Heart right ventricle (tissue), 16 donors: ENCODE results near the gene RFTN1. TPM values are rescaled to one million over a fixed set of nuclear protein-coding genes. Genes with fewer than 3 reads are reported as not detected.
"Not testable (repeated sequence)": the region's sequence is repeated elsewhere in the genome, so short reads cannot be mapped to it uniquely, and the experiment has no call there.

Source experiments
- ATAC-seq, 8 donors: fragments of 200-7000 bp; cut with Tn5 transposase; one replicate each; pipeline ENCODE4 v1.9.1; 2020; ENCODE audit warnings: mild to moderate bottlenecking in 8 of 8, moderate library complexity in 8 of 8, moderate number of reproducible peaks in 1 of 8
- DNase-seq, 2 donors: peaks; one replicate each; pipeline ENCODE4 v3.0.0-alpha.2; 2020
- H3K27ac ChIP-seq, 10 donors: fragments of 200-600 bp; sonication (generic) in 2 of 10; one replicate each; pipeline versions ENCODE4 v1.5.0 to v1.8.0; 2020 to 2022; ENCODE audit warnings: mild to moderate bottlenecking in 3 of 10
- H3K27me3 ChIP-seq, 7 donors: fragments of 200-600 bp; one replicate each; pipeline ENCODE4 v1.8.0; 2021 to 2022; ENCODE audit warnings: mild to moderate bottlenecking in 2 of 7
- H3K36me3 ChIP-seq, 9 donors: fragments of 200-600 bp; sonication (generic) in 1 of 9; one replicate each; pipeline versions ENCODE4 v1.5.0 to v1.8.0; 2020 to 2022; ENCODE audit warnings: mild to moderate bottlenecking in 2 of 9
- H3K4me1 ChIP-seq, 9 donors: fragments of 200-600 bp; sonication (generic) in 1 of 9; one replicate each; pipeline versions ENCODE4 v1.5.0 to v1.8.0; 2020 to 2022; ENCODE audit warnings: mild to moderate bottlenecking in 4 of 9
- H3K4me3 ChIP-seq, 10 donors: fragments of 200-600 bp; sonication (generic) in 2 of 10; one replicate each; pipeline versions ENCODE4 v1.5.0 to v1.8.0; 2020 to 2022; ENCODE audit warnings: mild to moderate bottlenecking in 7 of 10, moderate library complexity in 2 of 10
- H3K9me3 ChIP-seq, 11 donors: fragments of 200-600 bp in 10 of 11; sonication (generic) in 2 of 11; one replicate each; pipeline versions ENCODE4 v1.5.0 to v1.8.0; 2013 to 2022; ENCODE audit warnings: mild to moderate bottlenecking in 2 of 11, control low read depth in 1 of 11, moderate library complexity in 1 of 11
- WGBS, 2 donors: extraction: QIAGEN DNeasy Blood & Tissue Kit; methylation state at CpG; one replicate each; pipeline ENCODE4 v1.1.7; 2013; ENCODE audit warnings: inconsistent platforms in 1 of 2; 5-methylcytosine and 5-hydroxymethylcytosine counted together
- intact Hi-C, 10 donors: fragments of 100-400 bp; cut with DNase I; formaldehyde crosslinking; loops; one replicate each; pipeline versions ENCODE4 v1.11.1 to v1.14.2; 2022
- polyA plus RNA-seq, 2 donors: library from polyadenylated mRNA; stranded (reverse); fragments of 200-250 nt; gene quantifications; one replicate each; pipeline ENCODE4 v1.2.3, GENCODE V29; 2013
- total RNA-seq, 10 donors: library from RNA; stranded (reverse); fragmentation: NEBNext Ultra II Directional in 3 of 10; extraction: Animal tissue kit (Norgen Biotek cat#: 25700) in 3 of 10; gene quantifications; one replicate each; pipeline versions ENCODE4 v1.2.1 to v1.2.4, GENCODE V29; 2021 to 2023
- TF ChIP-seq, protein P1 (sequence below), 9 donors: fragments of 200-600 bp; sonication (generic) in 2 of 9; IDR thresholded peaks; one replicate each; pipeline versions ENCODE4 v1.5.0 to v1.8.0; 2021 to 2022; ENCODE audit warnings: antibody characterized with exemption in 9 of 9, mild to moderate bottlenecking in 5 of 9, moderate library complexity in 1 of 9
- donor health status: Arrhythmogenic right ventricular cardiomyopathy.
- donor health status: ischemic (EF 13 %, LVEDD 7.1; RV severe dilation, severe dysfunction).
- donor health status: healthy with polysubstance abuse.
- donor health status: DM: no; HTN: yes; CAD: no.
- donor health status: DM: no; HTN: no; CAD: no.
- donor health status: ischemic (EF 25% LVEDD 6.9; RV normal size, moderate dysfunction).
- donor health status: ischemic (EF 25% LVEDD 5.7; RV mildly dilated, moderate dysfunction).
- donor health status: healthy.
- donor health status: DM: yes; HTN: yes; CAD: no.
- donor health status: Ischemic cardiomyopathy.
- donor health status: ischemic (EF 35%, LVEDD 5.7; RV mildly dilated, moderate dysfunction).
- donor health status: nonischemic (EF 11% LVEDD 7.7; RV severe dilation, severe dysfunction).
- donor health status: DM: yes; HTN: yes; CAD: no.
- donor health status: PGD.
- donor health status: ischemic (EF 29% LVEDD 5.4; RV normal size, mild dysfunction).
- donor health status: nonischemic (EF 23%, LVEDD 6.1; RV moderate dilation, normal function).

RFTN1 gene
- total and polyA plus RNA-seq, 12 donors, result 17.4 to 32.2 (median 24.0) TPM

- ATAC-seq (peak in 4 of 8 donors; percentile 17 to 39 (median 31)), DNase-seq (no peak)
- Histone ChIP-seq H3K4me3 (peak overlapping the region in 2 of 10 donors; percentile 4 to 6), H3K27ac (peak overlapping the region in 3 of 10 donors; percentile 21 to 47 (median 22)), H3K27me3 (no peaks in the 10 kb centered on the region), H3K4me1 (peaks cover 5 to 73% (median 40%) of the 10 kb centered on the region in 9 donors), H3K36me3 (peaks cover 0 to 38% (median 7%) of the 10 kb centered on the region in 9 donors), H3K9me3 (peaks cover 0 to 4% (median 0%) of the 10 kb centered on the region in 11 donors)
- intact Hi-C loops, result no loop called here
- TF ChIP-seq, protein P1, sequence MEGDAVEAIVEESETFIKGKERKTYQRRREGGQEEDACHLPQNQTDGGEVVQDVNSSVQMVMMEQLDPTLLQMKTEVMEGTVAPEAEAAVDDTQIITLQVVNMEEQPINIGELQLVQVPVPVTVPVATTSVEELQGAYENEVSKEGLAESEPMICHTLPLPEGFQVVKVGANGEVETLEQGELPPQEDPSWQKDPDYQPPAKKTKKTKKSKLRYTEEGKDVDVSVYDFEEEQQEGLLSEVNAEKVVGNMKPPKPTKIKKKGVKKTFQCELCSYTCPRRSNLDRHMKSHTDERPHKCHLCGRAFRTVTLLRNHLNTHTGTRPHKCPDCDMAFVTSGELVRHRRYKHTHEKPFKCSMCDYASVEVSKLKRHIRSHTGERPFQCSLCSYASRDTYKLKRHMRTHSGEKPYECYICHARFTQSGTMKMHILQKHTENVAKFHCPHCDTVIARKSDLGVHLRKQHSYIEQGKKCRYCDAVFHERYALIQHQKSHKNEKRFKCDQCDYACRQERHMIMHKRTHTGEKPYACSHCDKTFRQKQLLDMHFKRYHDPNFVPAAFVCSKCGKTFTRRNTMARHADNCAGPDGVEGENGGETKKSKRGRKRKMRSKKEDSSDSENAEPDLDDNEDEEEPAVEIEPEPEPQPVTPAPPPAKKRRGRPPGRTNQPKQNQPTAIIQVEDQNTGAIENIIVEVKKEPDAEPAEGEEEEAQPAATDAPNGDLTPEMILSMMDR (IDR thresholded peaks at IDR 0.05), result no peak
- 48 to 58% methylated on average over 9 of the region's 9 CpGs for WGBS, 2 donors
Measured at GRCh38 chr3:16494814-16495431, 18.6 kb downstream of the RFTN1 start.

DNA sequence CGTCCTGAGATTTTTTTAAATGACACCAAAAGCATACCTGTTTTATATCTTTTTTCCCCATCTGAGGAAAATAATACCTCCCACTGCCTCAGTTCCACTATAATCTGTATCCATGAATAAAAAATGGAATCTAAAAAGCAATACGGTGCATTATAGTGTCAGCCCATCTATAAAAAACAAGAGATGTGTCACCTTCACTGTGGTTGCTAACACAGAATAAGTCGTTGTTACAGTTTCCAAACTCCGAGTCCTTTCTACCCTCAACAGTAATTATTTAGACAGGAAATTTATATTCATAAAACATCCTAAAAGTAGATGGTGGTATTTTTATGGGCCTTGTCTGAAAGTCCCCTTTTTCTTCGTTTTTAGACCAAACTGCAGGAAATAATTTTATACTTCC is 19.4 kb downstream of the RFTN1 start:
- H3K27ac ChIP-seq, result peak overlapping the region in 1 of 10 donors; percentile 4
- TF ChIP-seq, protein P1 (IDR thresholded peaks at IDR 0.05), result no peak
- peaks cover 0 to under 1% (median 0%) of the 10 kb centered on the region in 11 donors for H3K9me3 ChIP-seq
- peaks cover 5 to 66% (median 40%) of the 10 kb centered on the region in 9 donors for H3K4me1 ChIP-seq
- H3K36me3 ChIP-seq, result peaks cover 0 to 43% (median 7%) of the 10 kb centered on the region in 9 donors
- H3K27me3 ChIP-seq, result no peaks in the 10 kb centered on the region
- no peak for DNase-seq
- H3K4me3 ChIP-seq, result no peak overlapping the region
- 82 to 85% methylated on average over 5 of the region's 5 CpGs for WGBS, 2 donors
- intact Hi-C loops, result no loop called here
- ATAC-seq, result no peak

GRCh38 chr3:16490062-16490619 is 23.4 kb downstream of the RFTN1 start:
- H3K27ac ChIP-seq, result no peak overlapping the region
- no peaks in the 10 kb centered on the region for H3K27me3 ChIP-seq
- intact Hi-C loops, result no loop called here
- no peaks in the 10 kb centered on the region for H3K9me3 ChIP-seq
- TF ChIP-seq, protein P1 (IDR thresholded peaks at IDR 0.05), result no peak
- no peak overlapping the region for H3K4me3 ChIP-seq
- WGBS, 2 donors, result 72 to 74% methylated on average over 4 of the region's 4 CpGs
- no peak for DNase-seq
- no peak for ATAC-seq
- peaks cover 0 to 69% (median 7%) of the 10 kb centered on the region in 9 donors for H3K36me3 ChIP-seq
- H3K4me1 ChIP-seq, result peaks cover 0 to 38% (median 15%) of the 10 kb centered on the region in 9 donors

DNA sequence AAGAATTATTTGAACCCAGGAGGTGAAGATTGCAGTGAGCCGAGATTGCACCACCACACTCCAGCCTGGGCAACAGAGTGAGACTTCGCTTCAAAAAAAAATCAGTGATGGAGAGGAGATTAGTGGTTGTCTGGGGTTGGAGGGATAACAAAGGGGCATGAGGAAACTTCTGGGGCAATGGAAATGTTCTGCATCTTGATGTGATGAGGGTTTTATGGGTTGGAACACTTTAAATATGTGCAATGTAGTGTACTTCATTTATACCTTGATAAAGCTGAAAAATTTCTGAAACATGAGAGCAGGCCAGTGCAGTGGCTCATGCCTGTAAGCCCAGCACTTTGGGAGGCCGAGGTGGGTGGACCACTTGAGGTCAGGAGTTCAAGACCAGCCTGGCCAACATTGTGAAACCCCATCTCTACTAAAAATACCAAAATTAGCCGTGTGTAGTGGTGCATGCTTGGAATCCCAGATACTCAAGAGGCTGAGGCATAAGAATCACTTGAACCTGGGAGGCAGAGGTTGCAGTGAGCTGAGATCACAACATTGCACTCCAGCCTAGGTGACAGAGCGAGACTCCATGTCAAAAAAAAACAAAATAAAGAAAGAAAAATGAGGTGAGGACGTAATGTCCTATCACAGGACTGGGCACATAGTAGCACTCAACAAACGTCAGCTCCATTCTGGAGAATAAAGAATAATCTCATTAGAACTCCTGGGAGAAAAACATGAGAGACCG is 24.0 kb downstream of the RFTN1 start:
- ATAC-seq, intact Hi-C loops, H3K27ac ChIP-seq, DNase-seq, H3K4me3 ChIP-seq, H3K27me3 ChIP-seq, H3K9me3 ChIP-seq: not testable (repeated sequence)
- 85 to 86% methylated on average over 8 of the region's 8 CpGs for WGBS, 2 donors
- Histone ChIP-seq H3K4me1 (peaks cover 0 to 38% (median 14%) of the 10 kb centered on the region in 9 donors), H3K36me3 (peaks cover 0 to 69% (median 7%) of the 10 kb centered on the region in 9 donors)
